PFSK-1 (cell line): Measurements from ENCODE around the gene ILK.

ENCODE experiments used
- SIN3A ChIP-seq: IDR thresholded peaks from 2 replicates; pipeline ENCODE4 v1.6.1; 2012; ENCODE audit warnings: mild to moderate bottlenecking, low read length, moderate library complexity, borderline replicate concordance; ENCODE audit not compliant: insufficient read depth
- TAF1 ChIP-seq: IDR thresholded peaks from 2 replicates; pipeline ENCODE4 v1.6.1; 2012; ENCODE audit warnings: low read length, control low read depth, borderline replicate concordance; ENCODE audit not compliant: insufficient read depth

- no peak for TF ChIP-seq SIN3A
- no peak for TF ChIP-seq TAF1
Observed at GRCh38 chr11:6607190-6607795, 3.7 kb downstream of the ILK start.
